HUDEP-2 (cell line): ENCODE data around the gene IGSF22.

ENCODE experiments used
- DNase-seq, 76 experiments: peaks; one replicate each; lab custom pipeline; 2025; ENCODE audit not compliant: unreplicated experiment in 76 of 76; lab: John Stamatoyannopoulos, UW

The IGSF22 gene

GRCh38 chr11:18745251-18745650, 19.3 kb upstream of the IGSF22 start:
- no peak for DNase-seq

- no peak for DNase-seq
Measured at GRCh38 chr11:18743900-18744514, 18.0 kb upstream of the IGSF22 start.

- no peak for DNase-seq
Measured at GRCh38 chr11:18743365-18743764, 17.4 kb upstream of the IGSF22 start.

GRCh38 chr11:18741783-18742182, 15.8 kb upstream of the IGSF22 start:
- no peak for DNase-seq

- DNase-seq, result peak in 1 of 76 experiments; percentile 10
Measured at GRCh38 chr11:18739685-18740084, 13.7 kb upstream of the IGSF22 start.

- DNase-seq, result no peak
Measured at GRCh38 chr11:18737642-18738041, 11.7 kb upstream of the IGSF22 start.

GRCh38 chr11:18736590-18737148, 10.7 kb upstream of the IGSF22 start:
- no peak for DNase-seq

- DNase-seq, result no peak
Measured at GRCh38 chr11:18733202-18733601, 7.2 kb upstream of the IGSF22 start.

GRCh38 chr11:18731949-18732821, 6.2 kb upstream of the IGSF22 start:
- DNase-seq, result peak in 23 of 76 experiments; percentile 3 to 57 (median 13)

GRCh38 chr11:18731441-18731840, 5.5 kb upstream of the IGSF22 start:
- no peak for DNase-seq

GRCh38 chr11:18730020-18730419, 4.0 kb upstream of the IGSF22 start:
- no peak for DNase-seq

- no peak for DNase-seq
Measured at GRCh38 chr11:18729426-18729825, 3.4 kb upstream of the IGSF22 start.

- no peak for DNase-seq
Measured at GRCh38 chr11:18728658-18729057, 2.7 kb upstream of the IGSF22 start.

- DNase-seq, result peak in 9 of 76 experiments; percentile 2 to 24 (median 10)
Measured at GRCh38 chr11:18727479-18728236, 1.7 kb upstream of the IGSF22 start.

GRCh38 chr11:18723991-18724390, 2.0 kb downstream of the IGSF22 start:
- DNase-seq, result no peak

GRCh38 chr11:18722293-18722637, 3.7 kb downstream of the IGSF22 start:
- DNase-seq, result no peak

GRCh38 chr11:18721561-18722292, 4.3 kb downstream of the IGSF22 start:
- peak in 18 of 76 experiments; percentile 2 to 32 (median 12) for DNase-seq

GRCh38 chr11:18720808-18721560, 5.0 kb downstream of the IGSF22 start:
- peak in 44 of 76 experiments; percentile 4 to 60 (median 32) for DNase-seq

- DNase-seq, result no peak
Measured at GRCh38 chr11:18720091-18720807, 5.7 kb downstream of the IGSF22 start.
